OCI-LY3 (cell line): ENCODE data around the gene SEC23B.

Experiments
- EZH2phosphoT487 ChIP-seq: fragments of 200-600 bp; shearing (Covaris generic); IDR thresholded peaks from 2 replicates; pipeline ENCODE4 v1.6.1; 2018; ENCODE audit warnings: antibody characterized with exemption, mixed run types, low read depth
- TF ChIP-seq, protein P1 (sequence below): fragments of 200-600, 300-600 bp; sonication (generic); IDR thresholded peaks from 2 replicates; pipeline ENCODE4 v1.5.1; 2014; ENCODE audit warnings: antibody characterized with exemption, low read length, low read depth

DNA sequence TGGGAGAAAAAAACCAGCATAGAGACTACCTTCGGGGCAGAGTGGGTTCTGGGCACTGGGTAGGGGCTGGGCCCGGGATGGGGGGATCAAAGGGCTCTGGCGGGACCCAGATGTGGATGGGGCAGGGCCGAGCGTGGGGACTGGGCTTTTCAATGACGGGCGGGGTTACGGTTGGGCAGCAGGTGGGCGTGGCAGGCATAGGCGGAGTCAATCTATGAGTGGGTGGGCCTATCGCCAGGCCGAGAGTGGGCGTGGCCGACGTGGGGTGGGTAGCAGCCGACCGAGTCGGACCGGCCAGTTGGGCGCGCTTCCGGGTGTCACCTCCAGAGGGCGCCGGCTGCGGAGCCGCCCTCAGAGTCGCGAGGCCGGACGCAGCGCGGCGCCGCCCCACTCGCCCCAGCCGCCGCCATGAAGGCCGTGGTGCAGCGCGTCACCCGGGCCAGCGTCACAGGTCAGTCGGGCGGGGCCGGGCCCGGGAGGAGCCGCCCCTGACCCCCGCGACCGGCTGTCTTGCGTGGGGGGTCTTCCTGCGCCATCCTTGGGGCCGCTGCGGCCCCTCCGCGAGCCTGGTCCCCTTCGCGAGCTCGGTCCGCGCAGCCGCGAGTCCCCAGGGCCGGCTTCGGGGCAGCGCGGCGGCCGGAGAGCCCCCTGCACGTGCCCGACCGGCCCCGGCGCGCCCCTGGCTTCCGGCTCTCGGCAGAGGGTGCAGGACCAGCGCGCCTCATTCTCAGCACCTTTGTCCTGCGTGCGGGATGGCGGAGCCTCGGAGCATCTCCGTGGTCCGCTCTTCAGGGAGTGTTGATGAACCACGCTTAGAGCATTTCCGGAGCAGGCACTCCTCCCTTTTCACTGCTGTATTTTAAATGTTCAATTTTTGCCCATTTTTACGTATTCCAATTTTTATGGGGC, 80.2 kb downstream of the SEC23B start, which contains the start of gene DTD1:
- TF ChIP-seq, protein P1, sequence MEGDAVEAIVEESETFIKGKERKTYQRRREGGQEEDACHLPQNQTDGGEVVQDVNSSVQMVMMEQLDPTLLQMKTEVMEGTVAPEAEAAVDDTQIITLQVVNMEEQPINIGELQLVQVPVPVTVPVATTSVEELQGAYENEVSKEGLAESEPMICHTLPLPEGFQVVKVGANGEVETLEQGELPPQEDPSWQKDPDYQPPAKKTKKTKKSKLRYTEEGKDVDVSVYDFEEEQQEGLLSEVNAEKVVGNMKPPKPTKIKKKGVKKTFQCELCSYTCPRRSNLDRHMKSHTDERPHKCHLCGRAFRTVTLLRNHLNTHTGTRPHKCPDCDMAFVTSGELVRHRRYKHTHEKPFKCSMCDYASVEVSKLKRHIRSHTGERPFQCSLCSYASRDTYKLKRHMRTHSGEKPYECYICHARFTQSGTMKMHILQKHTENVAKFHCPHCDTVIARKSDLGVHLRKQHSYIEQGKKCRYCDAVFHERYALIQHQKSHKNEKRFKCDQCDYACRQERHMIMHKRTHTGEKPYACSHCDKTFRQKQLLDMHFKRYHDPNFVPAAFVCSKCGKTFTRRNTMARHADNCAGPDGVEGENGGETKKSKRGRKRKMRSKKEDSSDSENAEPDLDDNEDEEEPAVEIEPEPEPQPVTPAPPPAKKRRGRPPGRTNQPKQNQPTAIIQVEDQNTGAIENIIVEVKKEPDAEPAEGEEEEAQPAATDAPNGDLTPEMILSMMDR = peak; percentile 74
- no peak for TF ChIP-seq EZH2phosphoT487
